Temporal lobe (tissue), 1 donor: Measurements from ENCODE around the gene OBSCN. TPM values are rescaled to one million over a fixed set of nuclear protein-coding genes. Genes with fewer than 3 reads are reported as not detected.

Source experiments
- total RNA-seq: library from RNA; depleted of rRNA; stranded (reverse); fragments of >200 nt; gene quantifications from one replicate; pipeline ENCODE4 v1.2.3, GENCODE V29; 2014

Gene OBSCN
- total RNA-seq, 1 donor from 2014 or later, result 49.2 TPM

Other genes starting within 250 kb of the OBSCN start
- gene WNT3A, start 201.0 kb upstream of the OBSCN start, total RNA-seq, result not detected
- gene ARF1, start 125.3 kb upstream of the OBSCN start, total RNA-seq, result 86.1 TPM
- 5.4 TPM for gene C1orf35, start 104.7 kb upstream of the OBSCN start, total RNA-seq
- 66.4 TPM for gene MRPL55, start 98.7 kb upstream of the OBSCN start, total RNA-seq
- gene GUK1, start 67.8 kb upstream of the OBSCN start, total RNA-seq, result 109 TPM
- 0.74 TPM for gene GJC2, start 58.1 kb upstream of the OBSCN start, total RNA-seq
- gene IBA57, start 42.2 kb upstream of the OBSCN start, total RNA-seq, result 4.2 TPM
- gene TRIM11, start 198.8 kb downstream of the OBSCN start, total RNA-seq, result 10.8 TPM
- gene TRIM17, start 208.8 kb downstream of the OBSCN start, total RNA-seq, result 2.2 TPM